HG03135 (cell line): Measurements from ENCODE around the gene GJD4.

Source experiments
- ATAC-seq: cut with Tn5 transposase; IDR thresholded peaks from one replicate; pipeline ENCODE4 v1.9.1; 2021; ENCODE audit warnings: mild to moderate bottlenecking, moderate library complexity; ENCODE audit not compliant: unreplicated experiment

The GJD4 gene

DNA sequence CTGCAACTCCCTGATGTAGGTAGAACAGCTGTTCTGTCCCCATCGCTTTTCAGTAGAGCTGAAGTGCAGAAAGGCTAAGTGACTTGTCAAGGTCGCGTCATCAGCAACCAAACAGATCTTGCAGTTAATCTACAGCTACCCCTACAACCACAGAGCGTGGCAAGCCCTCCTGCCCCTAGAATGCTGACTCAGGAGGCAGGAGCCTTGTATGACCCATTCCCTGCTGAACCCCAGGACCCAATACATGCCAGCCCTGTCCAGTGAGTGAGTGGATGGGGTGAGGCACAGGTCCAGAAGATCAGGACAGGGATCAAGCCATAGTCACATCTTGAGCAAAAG is 26.6 kb upstream of the GJD4 start:
- ATAC-seq, result no peak

DNA sequence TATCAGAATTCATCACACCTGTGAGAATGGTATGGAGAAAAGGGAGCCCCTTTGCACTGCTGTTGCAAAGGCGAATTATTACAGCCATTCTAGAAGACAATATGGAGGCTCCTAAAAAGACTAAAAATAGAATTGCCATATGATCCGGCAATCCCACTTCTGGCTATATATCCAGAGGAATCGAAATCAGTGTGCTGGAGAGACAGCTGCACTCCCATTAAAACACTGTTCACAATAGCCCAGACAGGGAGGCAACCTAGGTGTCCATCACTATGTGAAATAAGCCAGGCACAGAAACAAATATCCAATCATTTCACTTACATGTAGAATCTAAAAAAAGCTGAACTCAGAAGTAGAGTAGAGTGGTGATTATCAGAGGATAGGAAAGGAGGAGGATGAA is 26.0 kb upstream of the GJD4 start:
- no peak for ATAC-seq

DNA sequence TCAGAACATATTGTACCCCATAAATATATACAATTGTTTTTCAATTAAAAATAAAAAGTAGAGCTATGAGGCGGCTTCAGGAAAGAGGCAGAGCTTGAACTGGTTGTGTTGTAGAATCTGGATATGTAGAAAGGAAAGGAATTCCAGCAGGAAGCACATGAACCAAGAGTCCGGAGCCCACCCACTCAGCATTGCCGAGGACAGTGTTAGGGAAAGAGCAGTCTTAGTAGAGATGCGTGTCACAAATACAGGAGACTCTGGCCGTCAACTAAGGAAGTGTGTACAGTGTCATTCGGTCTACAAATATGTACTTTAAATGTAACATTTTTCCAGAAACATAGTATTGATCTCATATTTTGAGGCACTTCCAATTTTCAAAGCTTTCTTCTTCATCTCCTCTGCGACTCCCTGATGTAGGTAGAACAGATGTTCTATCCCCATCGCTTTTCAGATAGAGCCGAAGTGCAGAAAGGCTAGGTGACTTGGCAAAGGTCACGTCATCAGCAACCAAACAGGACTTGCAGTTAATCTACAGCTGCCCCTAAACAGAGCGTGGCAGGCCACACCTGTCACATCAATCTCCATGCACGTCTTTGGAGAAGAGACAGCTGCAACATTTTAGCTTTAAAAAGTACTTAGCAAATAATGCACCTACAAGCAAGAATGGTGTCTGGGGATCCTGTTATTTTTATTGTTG is 25.3 kb upstream of the GJD4 start:
- ATAC-seq, result no peak

DNA sequence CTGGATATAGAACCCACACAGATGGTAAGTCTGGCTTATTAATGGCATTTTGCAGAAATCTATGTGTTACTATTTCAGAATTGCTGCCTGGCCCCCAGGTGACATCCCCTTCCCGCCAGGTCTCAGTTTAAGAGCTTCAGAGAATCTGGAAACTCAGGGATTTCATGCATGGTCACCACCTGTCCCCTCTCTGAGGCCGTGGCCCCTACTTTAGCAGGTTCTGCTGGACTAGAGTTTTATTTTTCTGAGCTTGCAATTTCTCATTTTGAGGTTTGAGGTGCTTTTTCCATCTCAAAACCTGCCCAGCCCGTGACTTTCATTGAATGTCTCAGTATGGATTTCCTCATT is 24.7 kb upstream of the GJD4 start:
- no peak for ATAC-seq

DNA sequence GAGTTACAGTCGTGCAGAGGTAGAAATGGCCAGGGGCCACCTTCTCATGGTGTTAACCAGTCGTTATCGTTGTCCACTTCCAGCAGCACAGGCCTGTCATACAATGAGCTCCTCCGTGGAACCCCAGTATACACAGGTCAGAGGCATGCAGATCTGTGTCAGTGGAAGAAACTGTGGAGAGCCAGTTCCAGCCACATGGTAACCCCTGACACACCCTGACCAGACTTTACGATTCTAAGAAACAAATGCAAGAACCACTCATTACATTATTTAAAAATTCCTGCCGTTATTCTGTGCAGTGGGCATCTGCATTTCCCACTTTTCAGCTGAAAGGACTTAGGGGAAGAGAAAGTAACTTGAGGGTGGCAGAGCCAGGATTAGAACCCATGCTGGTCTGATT is 23.5 kb upstream of the GJD4 start:
- no peak for ATAC-seq

DNA sequence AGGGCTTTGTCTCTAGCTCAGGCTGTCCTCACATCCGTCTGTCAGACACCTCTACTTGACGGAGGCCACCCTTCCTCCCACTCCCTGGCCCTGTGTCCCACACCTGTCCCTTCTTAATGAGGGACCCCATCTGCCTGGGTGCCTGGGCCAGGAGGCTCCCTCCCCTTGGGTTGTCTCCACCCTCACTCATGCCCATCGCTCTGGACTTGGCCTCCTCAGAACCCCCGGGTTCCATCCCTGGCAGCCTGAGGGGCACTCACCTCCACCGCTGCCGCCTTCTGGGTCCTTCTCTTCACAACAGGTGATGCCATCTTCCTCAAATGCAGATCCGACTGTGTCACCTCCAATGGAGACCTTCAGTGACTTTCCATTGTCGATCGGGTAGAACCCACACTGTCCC is 20.2 kb upstream of the GJD4 start:
- ATAC-seq, result no peak

DNA sequence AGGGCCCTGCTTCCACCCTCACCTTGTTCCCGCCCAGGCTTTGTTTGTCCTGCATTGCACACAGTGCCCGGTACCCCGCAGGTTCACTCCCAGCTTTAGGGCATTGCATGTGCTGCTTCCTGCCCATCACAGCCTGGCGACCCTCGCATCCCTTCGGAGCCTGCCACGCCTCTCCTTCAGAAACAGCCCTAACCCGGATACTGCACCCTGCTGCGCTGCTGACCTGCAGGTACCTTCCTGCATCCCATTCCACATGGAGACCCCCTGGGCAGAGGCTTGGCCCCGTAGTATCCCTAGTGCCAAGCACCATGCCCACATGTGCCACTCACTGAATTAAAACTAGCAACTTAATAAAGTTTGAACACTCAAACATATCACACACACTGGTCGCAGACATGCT is 19.8 kb upstream of the GJD4 start:
- ATAC-seq, result no peak

DNA sequence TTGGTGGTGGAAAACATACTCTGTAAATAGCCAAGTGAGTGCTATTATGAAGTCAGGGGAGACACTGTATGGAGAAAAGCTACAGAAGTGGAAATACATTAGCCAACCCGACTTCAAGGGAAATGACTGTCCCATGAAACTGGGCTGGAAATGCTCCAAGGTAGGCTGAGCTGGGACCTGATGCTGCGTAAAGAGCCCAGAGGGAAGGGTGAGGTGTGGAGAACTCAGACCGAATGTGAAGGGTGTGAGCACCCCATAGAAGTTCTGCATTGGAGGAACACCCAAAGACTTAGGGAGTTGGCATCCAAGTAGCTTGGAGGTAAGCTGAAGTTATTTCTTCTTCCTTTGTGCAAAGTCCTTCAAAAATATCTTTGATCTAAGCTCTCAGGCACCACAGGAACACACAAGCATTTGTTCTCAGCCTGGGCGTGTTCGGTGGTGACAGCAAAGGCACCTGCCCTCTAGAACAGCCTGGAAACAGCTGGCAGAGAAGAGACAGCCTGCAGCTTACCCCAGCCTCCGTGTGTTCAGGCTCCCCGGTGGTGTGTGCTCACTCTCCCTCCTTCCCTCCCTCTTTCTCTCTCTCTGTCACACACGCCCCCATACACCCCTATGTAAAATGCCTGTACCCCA is 19.1 kb upstream of the GJD4 start:
- ATAC-seq, result no peak

DNA sequence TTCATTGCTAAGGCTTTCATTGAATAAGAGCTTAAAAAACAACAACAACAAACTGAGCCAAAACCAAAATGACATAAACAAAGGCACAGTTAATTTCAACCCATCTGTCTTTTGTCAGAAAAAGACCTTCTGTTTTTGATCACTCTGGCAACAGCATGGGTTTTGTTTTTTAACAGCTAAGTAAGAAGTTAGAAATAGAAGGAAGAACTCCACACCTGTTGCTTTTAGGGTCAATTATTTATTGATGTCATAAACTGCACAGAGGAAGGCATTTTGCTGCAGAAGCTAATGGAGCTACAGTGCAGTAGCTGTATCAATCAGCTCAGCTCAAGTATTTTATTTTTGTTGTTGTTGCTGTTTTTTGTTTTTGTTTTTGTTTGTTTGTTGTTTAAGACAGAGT is 16.3 kb upstream of the GJD4 start:
- no peak for ATAC-seq

DNA sequence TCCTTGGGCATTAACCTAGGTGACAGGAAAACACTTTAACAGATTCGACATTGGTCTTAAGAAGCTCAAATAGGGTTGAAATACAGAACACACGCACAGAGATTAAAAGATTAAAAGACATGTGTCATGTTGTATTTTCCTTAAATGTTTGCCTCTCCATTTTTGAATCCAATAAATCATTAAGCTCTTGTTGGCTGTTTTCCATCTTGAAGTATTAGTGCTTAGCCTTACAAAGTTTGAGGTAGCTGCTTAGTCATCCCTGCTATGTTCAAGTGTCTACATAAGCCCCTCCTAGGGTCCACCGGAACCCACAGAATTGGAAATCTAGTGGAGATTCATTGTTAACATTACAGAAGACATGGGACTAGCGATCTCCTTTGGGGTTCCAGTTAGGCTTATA is 12.7 kb upstream of the GJD4 start:
- ATAC-seq, result no peak

DNA sequence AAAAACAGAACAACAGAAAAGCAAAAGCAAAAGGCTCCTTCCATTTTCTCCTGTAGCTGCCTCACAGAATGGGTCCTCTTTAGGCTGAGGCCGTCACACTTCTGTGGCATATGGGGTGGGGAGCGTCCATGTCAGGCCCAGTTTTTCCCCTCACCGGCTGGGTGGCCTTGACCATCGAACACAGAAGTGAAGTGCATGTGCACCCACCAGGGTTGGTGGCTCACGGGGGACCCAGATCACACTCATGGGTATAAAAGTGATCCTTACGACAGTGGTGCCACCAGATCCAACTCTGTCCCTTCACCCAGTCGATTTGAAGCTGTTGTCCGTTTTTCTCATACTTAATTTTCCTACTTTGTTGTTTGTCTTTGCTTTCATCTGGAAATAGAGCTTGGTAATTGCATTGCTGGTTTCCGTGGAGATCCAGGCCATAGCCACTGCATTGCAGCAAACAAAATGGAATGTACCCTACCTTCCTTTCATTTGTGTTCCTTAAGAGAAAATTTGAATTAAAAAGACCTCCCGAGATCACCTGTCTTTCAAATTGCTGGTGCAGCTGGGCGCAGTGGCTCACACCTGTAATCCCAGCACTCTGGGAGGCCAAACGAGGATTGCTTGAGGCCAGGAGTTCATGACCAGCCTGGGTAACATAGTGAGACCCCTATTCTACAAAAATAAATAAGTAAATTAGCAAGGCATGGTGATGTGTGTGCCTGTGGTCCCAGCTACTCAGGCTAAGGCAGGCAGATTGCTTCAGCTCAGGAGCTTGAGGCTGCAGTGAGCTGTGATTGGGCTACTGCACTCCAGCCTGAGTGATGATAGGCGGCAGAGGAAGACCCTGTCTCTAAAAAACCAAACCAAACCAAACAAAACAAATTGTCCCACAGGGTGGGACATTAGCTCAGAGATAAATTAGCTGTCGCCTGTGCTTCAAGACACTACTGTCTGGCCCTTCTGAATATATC is 10.7 kb upstream of the GJD4 start:
- no peak for ATAC-seq

DNA sequence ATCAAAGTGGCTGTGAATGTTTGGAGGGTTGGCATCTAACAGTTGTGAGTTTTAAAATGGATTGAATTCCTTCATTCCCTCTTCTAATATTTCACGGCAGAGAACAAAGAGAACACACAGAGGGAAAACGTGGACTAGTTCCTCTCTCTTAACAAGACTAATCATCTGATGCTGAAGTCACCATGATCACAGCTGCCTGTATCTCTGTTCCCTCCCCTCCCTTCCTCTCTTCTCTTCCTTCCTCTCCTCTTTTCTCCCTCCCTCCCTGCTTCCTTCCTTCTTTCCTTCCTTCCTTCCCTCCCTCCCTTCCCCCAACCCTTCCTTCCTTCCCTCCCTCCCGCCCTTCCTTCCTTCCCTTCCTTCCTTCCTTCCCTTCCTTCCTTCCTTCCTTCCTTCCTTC is 10.0 kb upstream of the GJD4 start:
- no peak for ATAC-seq

DNA sequence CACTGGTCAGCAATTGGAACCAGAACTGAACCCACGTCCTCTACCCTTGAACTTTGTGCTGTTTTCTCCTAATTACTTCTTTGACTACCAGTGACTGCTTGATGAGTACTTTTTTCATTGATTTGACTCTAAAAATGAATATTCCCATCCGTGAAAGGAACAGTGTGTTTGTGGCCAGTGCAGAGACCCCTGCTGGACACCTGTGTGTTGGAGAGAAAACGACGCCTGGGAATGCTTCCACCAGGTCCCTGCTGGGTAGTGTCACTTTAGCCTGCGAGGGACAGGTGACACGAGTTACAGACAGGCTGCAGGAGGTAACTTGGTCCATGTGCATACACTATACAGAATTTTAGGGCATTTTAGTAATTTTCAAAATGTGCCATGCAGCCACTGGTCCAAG is 6.8 kb upstream of the GJD4 start:
- ATAC-seq, result no peak

DNA sequence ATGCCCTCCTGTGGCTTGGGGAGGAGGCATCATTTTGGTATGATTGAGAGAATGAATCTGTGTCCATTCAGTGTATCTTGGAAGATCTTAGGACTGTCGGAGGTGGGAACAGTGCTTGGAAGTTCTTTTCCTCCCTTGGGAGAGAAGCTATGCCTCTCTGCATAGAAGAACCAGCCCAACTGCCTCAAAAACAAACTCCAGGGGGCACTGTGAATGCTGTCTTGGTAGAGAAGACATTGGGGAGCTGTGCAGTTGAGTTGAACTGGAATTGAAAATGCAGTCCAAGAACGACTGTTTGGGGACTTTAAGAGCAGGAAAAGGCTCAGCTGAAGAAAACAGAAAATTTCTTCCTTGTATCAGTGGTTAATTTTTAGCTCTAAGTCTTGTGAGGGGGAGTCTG is 4.9 kb upstream of the GJD4 start:
- no peak for ATAC-seq

DNA sequence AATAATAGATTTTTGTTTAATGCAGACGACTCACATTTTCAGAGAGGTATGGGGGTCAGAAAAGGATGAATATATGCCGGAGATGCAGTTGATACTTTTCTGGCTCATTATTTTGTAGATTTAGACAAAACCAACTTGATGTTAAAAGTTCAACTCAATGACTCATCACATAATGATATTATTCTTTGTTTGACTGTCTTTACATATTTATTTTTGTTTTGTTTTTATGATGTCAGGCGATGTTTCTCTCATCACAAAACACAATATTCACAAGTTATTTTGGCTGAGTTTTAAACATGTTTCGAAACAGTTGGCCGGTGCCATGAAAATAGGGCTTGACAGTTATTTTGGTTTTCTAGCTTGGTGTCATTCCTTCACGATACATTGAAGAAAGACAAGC is 1.3 kb downstream of the GJD4 start:
- ATAC-seq, result no peak

DNA sequence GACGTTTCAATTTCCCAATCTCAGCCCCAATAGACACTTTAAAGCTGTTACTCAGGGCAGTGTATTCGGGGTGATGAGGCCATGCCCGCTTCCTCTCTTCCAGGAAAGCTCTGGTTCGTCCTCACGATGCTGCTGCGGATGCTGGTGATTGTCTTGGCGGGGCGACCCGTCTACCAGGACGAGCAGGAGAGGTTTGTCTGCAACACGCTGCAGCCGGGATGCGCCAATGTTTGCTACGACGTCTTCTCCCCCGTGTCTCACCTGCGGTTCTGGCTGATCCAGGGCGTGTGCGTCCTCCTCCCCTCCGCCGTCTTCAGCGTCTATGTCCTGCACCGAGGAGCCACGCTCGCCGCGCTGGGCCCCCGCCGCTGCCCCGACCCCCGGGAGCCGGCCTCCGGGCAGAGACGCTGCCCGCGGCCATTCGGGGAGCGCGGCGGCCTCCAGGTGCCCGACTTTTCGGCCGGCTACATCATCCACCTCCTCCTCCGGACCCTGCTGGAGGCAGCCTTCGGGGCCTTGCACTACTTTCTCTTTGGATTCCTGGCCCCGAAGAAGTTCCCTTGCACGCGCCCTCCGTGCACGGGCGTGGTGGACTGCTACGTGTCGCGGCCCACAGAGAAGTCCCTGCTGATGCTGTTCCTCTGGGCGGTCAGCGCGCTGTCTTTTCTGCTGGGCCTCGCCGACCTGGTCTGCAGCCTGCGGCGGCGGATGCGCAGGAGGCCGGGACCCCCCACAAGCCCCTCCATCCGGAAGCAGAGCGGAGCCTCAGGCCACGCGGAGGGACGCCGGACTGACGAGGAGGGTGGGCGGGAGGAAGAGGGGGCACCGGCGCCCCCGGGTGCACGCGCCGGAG is 2.6 kb downstream of the GJD4 start:
- ATAC-seq, result no peak

DNA sequence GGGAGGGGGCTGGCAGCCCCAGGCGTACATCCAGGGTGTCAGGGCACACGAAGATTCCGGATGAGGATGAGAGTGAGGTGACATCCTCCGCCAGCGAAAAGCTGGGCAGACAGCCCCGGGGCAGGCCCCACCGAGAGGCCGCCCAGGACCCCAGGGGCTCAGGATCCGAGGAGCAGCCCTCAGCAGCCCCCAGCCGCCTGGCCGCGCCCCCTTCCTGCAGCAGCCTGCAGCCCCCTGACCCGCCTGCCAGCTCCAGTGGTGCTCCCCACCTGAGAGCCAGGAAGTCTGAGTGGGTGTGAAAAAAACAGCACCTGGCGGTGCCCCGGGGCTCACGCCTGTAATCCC is 3.2 kb downstream of the GJD4 start:
- no peak for ATAC-seq

DNA sequence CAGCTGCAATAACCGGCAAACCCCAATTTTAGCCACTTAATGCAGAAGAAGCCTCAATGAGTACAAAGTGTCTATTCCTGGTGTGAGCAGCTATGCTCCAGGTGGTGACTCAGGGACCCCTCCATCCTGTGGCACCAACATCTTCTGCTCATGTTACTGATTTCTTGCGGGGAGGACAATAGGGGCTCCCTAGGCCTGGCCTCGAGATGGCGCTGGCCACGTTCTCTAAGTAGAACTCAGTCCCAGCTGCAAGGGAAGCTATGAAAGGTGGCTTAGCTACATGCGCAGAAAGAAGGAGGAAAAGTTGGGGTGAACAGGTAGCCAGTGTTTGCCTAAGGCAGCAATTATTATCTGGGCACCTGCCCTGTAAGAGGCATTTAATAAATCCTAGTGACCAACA is 6.6 kb downstream of the GJD4 start:
- ATAC-seq, result no peak

DNA sequence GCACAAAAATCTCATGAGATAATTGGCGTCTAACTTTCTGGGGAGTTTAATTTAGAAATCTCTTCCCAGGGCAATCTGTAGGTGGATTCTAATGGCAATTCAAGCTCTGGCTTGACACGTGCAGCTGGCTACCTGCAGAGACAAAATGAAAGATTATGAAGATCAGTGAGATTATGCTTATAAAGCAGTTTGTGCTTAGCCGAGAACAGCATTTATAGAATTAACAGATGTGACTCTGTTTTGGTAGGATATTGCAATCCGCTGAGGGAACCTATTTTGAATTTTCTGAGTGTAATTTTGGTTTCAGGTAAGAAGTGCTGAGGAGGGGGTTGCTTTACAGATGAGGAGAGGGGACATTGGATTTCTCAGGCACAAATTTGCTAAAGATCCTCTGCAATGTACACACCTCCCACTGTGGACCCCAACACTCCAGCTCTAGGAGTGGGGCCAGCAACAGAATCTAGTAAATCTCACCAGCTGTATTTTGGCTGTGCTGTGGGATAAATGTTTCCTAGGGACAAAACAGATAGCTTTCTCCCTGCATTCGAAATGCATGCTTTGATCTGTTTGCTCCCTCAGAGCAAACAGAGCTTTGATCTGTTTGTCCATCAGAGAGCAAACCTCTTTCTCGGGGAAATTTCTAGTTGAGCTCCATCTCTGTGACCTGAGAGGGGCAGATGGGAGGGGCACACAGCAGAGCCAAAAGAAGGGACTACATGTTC is 7.4 kb downstream of the GJD4 start:
- ATAC-seq, result no peak

DNA sequence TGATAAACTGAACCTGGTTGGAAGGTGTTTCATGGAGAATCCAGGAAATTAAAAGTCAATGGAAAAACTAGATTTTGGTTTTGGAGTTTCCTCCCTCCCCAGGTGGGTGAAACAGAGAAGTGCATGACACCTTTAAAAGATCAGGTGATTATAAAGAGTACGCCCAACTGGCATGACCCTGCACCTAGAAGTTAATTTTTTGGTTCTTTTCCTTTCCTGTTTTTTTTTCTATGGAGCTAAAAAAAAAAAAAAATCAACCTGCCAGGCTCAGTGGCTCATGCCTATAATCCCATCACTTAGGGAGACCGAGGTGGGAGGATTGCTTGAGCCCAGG is 7.9 kb downstream of the GJD4 start:
- ATAC-seq, result no peak
